Effector CD4-positive, alpha-beta T cell (primary cell): ENCODE data around the gene MPDU1.
"Not testable (repeated sequence)": the region's sequence is repeated elsewhere in the genome, so short reads cannot be mapped to it uniquely, and the experiment has no call there.

Source experiments
- DNase-seq: peaks from one replicate; pipeline ENCODE4 v3.0.0-alpha.2; 2020

MPDU1 gene

GRCh38 chr17:7615265-7615747 lies 31.7 kb downstream of the MPDU1 start:
- no peak for DNase-seq

- DNase-seq, result no peak
Measured at GRCh38 chr17:7618608-7619007, 35.0 kb downstream of the MPDU1 start.

- DNase-seq, result no peak
Measured at GRCh38 chr17:7620835-7621234, 37.2 kb downstream of the MPDU1 start.

GRCh38 chr17:7623661-7624060 lies 40.0 kb downstream of the MPDU1 start:
- no peak for DNase-seq

- not testable (repeated sequence) for DNase-seq
Measured at GRCh38 chr17:7625749-7626148, 42.1 kb downstream of the MPDU1 start.

- DNase-seq, result no peak
Measured at GRCh38 chr17:7626307-7626706, 42.7 kb downstream of the MPDU1 start.

- DNase-seq, result no peak
Measured at GRCh38 chr17:7626956-7627249, 43.3 kb downstream of the MPDU1 start.

GRCh38 chr17:7627250-7628121 lies 43.8 kb downstream of the MPDU1 start, which contains the start of gene SAT2:
Gene SAT2 (minus strand): TSS chr17:7627821. CDS start chr17:7627635, 186 bp downstream.
- DNase-seq, result peak; percentile 79

GRCh38 chr17:7629939-7630571 lies 46.4 kb downstream of the MPDU1 start, which contains the start of gene SHBG:
Gene SHBG (plus strand): TSS chr17:7630135. CDS start chr17:7630173, 38 bp downstream.
- DNase-seq, result no peak

- DNase-seq, result no peak
Measured at GRCh38 chr17:7631398-7632380, 48.0 kb downstream of the MPDU1 start.

- no peak for DNase-seq
Measured at GRCh38 chr17:7632492-7632894, 48.8 kb downstream of the MPDU1 start.

GRCh38 chr17:7633093-7633492 lies 49.4 kb downstream of the MPDU1 start:
- no peak for DNase-seq

- no peak for DNase-seq
Measured at GRCh38 chr17:7634384-7634783, 50.7 kb downstream of the MPDU1 start.

GRCh38 chr17:7636163-7636562 lies 52.5 kb downstream of the MPDU1 start:
- DNase-seq, result no peak
